GM10266 (cell line): Measurements from ENCODE around the gene TNRC18.

Experiments
- DNase-seq: peaks from one replicate; pipeline ENCODE4 v3.0.0; 2012; ENCODE audit errors: extremely low spot score
- CTCF ChIP-seq: IDR thresholded peaks from 2 replicates; pipeline ENCODE4 v1.5.1; 2012; ENCODE audit warnings: mild to moderate bottlenecking, low read depth; ENCODE audit not compliant: control insufficient read depth, insufficient read depth; ENCODE audit errors: missing control alignments

TNRC18 gene

GRCh38 chr7:5430612-5430947 lies 6.9 kb upstream of the TNRC18 start:
- TF ChIP-seq CTCF: no peak
- no peak for DNase-seq

DNA sequence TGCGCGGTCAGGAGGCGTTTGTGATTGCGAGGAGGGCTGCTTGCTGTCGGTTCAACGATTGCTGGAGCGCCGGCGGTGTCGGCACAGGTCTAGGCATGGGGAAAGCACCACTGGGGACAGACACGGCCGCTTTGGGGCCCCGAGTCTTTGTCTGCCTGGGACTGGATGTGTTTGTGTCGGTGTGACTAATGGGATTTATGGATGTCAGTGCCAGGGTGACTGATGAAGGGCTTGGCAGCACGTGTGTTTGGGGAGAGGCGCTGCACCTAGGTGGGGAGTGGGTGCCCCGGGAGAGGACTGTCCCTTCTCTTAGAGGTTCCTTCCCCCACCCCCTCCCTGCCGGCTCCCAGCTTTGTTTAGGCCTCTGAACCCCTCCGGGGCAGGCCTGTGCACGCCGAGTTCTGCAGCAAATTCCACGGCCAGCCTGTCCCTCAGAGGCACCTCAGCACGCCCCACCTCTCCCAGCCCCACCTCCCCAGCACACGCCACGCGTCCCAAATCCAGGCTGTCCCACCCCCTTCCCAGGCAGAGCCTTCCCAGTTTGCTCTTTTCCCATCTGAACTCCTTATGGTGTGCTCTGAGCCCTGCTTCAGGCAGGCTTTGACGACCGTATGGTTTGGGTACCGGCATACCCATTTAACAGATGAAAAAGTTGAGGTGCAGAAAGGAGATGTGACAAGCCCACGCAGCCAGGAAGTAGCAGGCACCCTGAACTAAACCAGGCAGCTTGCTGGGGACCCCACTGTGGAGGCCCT lies 6.4 kb upstream of the TNRC18 start:
- no peak for DNase-seq

GRCh38 chr7:5429253-5429856 lies 5.7 kb upstream of the TNRC18 start:
- TF ChIP-seq CTCF: no peak
- no peak for DNase-seq

More for the DNA sequence above, 6.4 kb upstream of the TNRC18 start:
- no peak for TF ChIP-seq CTCF

DNA sequence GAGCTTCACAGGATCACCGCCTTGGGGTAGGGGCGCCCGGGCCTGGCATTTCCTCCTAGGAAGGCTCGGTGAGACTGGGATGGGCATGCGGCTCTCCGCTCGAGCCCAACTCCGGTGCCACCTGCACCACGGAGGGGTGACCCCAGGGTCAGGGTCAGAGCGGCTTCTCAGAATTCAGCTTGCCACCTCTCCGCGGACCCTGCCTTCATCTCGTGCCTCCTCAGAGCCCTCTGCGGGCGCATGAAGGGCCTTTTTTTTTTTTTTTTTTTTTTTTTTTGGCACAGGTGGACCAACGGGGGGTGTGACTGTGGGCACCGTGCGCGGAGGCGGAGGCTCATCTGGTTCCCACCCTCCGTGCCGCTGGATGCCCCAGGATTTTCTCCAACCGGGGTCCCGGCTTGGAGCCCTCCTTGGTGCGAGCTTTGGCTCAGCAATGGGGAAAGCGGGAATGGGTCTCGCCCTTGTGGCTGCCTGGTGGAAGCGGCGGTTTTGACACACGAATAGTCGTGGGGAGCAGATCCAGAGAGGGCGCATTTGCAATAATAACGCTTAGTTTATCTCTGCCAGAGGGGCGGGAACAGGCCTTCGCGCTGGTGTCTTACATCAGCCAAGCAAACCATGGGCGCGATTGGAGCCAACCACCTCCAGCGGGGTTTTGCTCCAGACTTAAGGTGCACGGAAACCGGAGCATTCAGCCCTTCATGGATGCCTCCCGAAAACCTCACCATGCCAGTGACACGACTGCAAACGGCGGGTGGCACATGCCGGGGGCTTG lies 5.0 kb upstream of the TNRC18 start:
- DNase-seq: no peak
- no peak for TF ChIP-seq CTCF

GRCh38 chr7:5426226-5426475 lies 2.5 kb upstream of the TNRC18 start:
- TF ChIP-seq CTCF: no peak
- no peak for DNase-seq

GRCh38 chr7:5425507-5426225 lies 2.0 kb upstream of the TNRC18 start:
- no peak for DNase-seq
- no peak for TF ChIP-seq CTCF
